SK-N-SH treated with all-trans-retinoic acid at 6 μM for 48 hours (cell line): ENCODE results near the gene BTN2A1.
"Not testable (repeated sequence)": the region's sequence is repeated elsewhere in the genome, so short reads cannot be mapped to it uniquely, and the experiment has no call there.

Source experiments
- ATAC-seq: fragments of 200-7000 bp; cut with Tn5 transposase; 3 replicates; pipeline ENCODE4 v1.9.1; 2020; ENCODE audit warnings: mild to moderate bottlenecking, moderate library complexity
- ARNTL ChIP-seq: fragments of 450-650 bp; formaldehyde crosslinking; IDR thresholded peaks from 2 replicates; pipeline ENCODE4 v1.5.0; 2020; ENCODE audit warnings: low read depth, mild to moderate bottlenecking, moderate library complexity, borderline replicate concordance
- BACH2 ChIP-seq: fragments of 250-450 bp; sonication (Bioruptor Pico); IDR thresholded peaks from 2 replicates; pipeline ENCODE4 v1.9.0; 2021; ENCODE audit warnings: mild to moderate bottlenecking, borderline replicate concordance
- CSDC2 ChIP-seq: fragments of 250-450 bp; sonication (Bioruptor Pico); IDR thresholded peaks from 2 replicates; pipeline ENCODE4 v1.5.0; 2020; ENCODE audit warnings: mild to moderate bottlenecking, moderate library complexity
- ESRRG ChIP-seq: fragments of 250-450 bp; sonication (Bioruptor Pico); IDR thresholded peaks from 2 replicates; pipeline ENCODE4 v1.6.1; 2021; ENCODE audit warnings: mild to moderate bottlenecking
- GLIS3 ChIP-seq: fragments of 250-450 bp; sonication (Bioruptor Pico); IDR thresholded peaks from 2 replicates; pipeline ENCODE4 v1.5.0; 2020; ENCODE audit warnings: mild to moderate bottlenecking, moderate library complexity
- ISL1 ChIP-seq: fragments of 250-450 bp; sonication (Bioruptor Pico); IDR thresholded peaks from 2 replicates; pipeline ENCODE4 v2.1.2; 2022; ENCODE audit warnings: mild to moderate bottlenecking, moderate library complexity
- OSR1 ChIP-seq: fragments of 250-450 bp; sonication (Bioruptor Pico); IDR thresholded peaks from 2 replicates; pipeline ENCODE4 v1.8.0; 2022; ENCODE audit warnings: moderate library complexity, mild to moderate bottlenecking, inconsistent platforms
- PATZ1 ChIP-seq: fragments of 250-450 bp; sonication (Bioruptor Pico); IDR thresholded peaks from 2 replicates; pipeline ENCODE4 v1.8.0; 2020; ENCODE audit warnings: mild to moderate bottlenecking, moderate library complexity, borderline replicate concordance
- RARB ChIP-seq: fragments of 250-450 bp; sonication (Bioruptor Pico); IDR thresholded peaks from 2 replicates; pipeline ENCODE4 v1.8.0; 2021; ENCODE audit warnings: mild to moderate bottlenecking, moderate library complexity
- TCF4 ChIP-seq: fragments of 250-450 bp; sonication (Bioruptor Pico); IDR thresholded peaks from 2 replicates; pipeline ENCODE4 v1.8.0; 2021; ENCODE audit warnings: mild to moderate bottlenecking, moderate library complexity, borderline replicate concordance
- TOX ChIP-seq: fragments of 250-450 bp; sonication (Bioruptor Pico); IDR thresholded peaks from 2 replicates; pipeline ENCODE4 v1.8.0; 2021; ENCODE audit warnings: mild to moderate bottlenecking, moderate library complexity, borderline replicate concordance
- TSHZ2 ChIP-seq: fragments of 250-450 bp; sonication (Bioruptor Pico); IDR thresholded peaks from 2 replicates; pipeline ENCODE4 v1.5.0; 2020; ENCODE audit warnings: mild to moderate bottlenecking, moderate library complexity
- ZC3H10 ChIP-seq: fragments of 250-450 bp; sonication (Bioruptor Pico); IDR thresholded peaks from 2 replicates; pipeline ENCODE4 v1.5.1; 2021; ENCODE audit warnings: mild to moderate bottlenecking, moderate library complexity
- ZFP3 ChIP-seq: fragments of 250-450 bp; sonication (Bioruptor Pico); IDR thresholded peaks from 2 replicates; pipeline ENCODE4 v1.5.0; 2020; ENCODE audit warnings: mild to moderate bottlenecking, moderate library complexity
- ZFP30 ChIP-seq: fragments of 450-650 bp; formaldehyde crosslinking; IDR thresholded peaks from 2 replicates; pipeline ENCODE4 v1.5.0; 2022; ENCODE audit warnings: mild to moderate bottlenecking, moderate library complexity
- ZNF565 ChIP-seq: fragments of 450-650 bp; formaldehyde crosslinking; conservative IDR thresholded peaks from 2 replicates; pipeline ENCODE4 v1.5.0; 2020; ENCODE audit warnings: low read depth, mild to moderate bottlenecking, moderate library complexity
- ZNF70 ChIP-seq: fragments of 450-650 bp; formaldehyde crosslinking; IDR thresholded peaks from 2 replicates; pipeline ENCODE4 v1.5.0; 2020; ENCODE audit warnings: mild to moderate bottlenecking, moderate library complexity
- TF ChIP-seq, protein P1 (sequence below): fragments of 250-450 bp; sonication (Bioruptor Pico); IDR thresholded peaks from 2 replicates; pipeline ENCODE4 v1.5.1; 2020; ENCODE audit warnings: low read depth, mild to moderate bottlenecking, moderate library complexity
- TF ChIP-seq, protein P2 (sequence below): fragments of 250-450 bp; sonication (Bioruptor Pico); IDR thresholded peaks from 2 replicates; pipeline ENCODE4 v1.5.1; 2021; ENCODE audit warnings: mild to moderate bottlenecking, moderate library complexity

The BTN2A1 gene

GRCh38 chr6:26416288-26416687 is 41.5 kb upstream of the BTN2A1 start (continued):
- TF ChIP-seq, protein P1, sequence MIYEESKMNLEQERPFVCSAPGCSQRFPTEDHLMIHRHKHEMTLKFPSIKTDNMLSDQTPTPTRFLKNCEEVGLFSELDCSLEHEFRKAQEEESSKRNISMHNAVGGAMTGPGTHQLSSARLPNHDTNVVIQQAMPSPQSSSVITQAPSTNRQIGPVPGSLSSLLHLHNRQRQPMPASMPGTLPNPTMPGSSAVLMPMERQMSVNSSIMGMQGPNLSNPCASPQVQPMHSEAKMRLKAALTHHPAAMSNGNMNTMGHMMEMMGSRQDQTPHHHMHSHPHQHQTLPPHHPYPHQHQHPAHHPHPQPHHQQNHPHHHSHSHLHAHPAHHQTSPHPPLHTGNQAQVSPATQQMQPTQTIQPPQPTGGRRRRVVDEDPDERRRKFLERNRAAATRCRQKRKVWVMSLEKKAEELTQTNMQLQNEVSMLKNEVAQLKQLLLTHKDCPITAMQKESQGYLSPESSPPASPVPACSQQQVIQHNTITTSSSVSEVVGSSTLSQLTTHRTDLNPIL (CRISPR knock-in tag), result no peak
- TF ChIP-seq ZFP3 (CRISPR knock-in tag) (no peak), GLIS3 (no peak)

- ATAC-seq, result not testable (repeated sequence)
Measured at GRCh38 chr6:26418077-26418476, 39.7 kb upstream of the BTN2A1 start.

DNA sequence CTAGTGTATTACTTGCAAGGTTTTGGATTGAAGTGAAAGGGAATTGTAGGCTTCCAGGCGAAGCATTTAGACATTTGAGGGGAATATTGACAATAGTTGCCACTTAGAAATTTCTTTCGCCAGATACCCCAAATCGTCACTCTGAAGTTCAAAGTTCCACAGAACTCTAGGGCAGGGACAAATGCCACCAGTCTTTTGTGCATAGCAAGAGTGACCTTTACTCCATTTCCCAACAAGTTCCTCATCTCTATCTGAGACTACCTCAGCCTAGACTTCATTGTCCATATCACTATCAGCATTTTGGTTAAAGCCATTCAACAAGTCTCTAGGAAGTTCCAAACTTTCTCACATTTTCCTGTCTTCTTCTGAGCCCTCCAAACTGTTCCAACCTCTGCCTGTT is 39.0 kb upstream of the BTN2A1 start:
- ATAC-seq, result not testable (repeated sequence)

DNA sequence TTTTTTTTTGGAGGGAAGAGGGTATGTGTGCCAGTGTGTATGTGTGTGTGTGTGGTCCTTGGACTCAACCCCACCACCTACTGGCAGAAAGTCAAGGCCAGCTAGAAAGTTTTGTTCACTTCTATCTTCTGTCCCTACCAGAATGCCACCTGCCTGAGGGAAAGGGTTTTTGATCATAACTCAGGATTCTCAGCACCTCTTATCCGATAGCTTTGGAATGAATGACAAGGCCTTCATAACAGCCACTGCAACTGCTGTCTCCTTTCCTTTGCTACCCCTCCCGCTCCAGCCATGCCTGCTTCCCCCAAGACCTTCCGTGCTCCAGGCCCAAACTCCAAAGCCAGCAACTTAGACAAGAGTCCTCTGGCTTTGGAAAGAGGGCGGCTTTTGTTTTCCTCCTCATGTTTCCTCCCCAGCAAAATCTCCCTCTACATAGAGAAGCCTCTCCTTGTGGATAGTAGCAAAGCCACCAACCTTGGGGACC is 37.0 kb upstream of the BTN2A1 start:
- no peak for TF ChIP-seq RARB (CRISPR knock-in tag)
- TF ChIP-seq ZC3H10 (CRISPR knock-in tag), result no peak
- TF ChIP-seq BACH2 (CRISPR knock-in tag), result no peak
- no peak for TF ChIP-seq ZNF565 (CRISPR knock-in tag)
- TF ChIP-seq TOX (CRISPR knock-in tag), result no peak
- TF ChIP-seq, protein P2, sequence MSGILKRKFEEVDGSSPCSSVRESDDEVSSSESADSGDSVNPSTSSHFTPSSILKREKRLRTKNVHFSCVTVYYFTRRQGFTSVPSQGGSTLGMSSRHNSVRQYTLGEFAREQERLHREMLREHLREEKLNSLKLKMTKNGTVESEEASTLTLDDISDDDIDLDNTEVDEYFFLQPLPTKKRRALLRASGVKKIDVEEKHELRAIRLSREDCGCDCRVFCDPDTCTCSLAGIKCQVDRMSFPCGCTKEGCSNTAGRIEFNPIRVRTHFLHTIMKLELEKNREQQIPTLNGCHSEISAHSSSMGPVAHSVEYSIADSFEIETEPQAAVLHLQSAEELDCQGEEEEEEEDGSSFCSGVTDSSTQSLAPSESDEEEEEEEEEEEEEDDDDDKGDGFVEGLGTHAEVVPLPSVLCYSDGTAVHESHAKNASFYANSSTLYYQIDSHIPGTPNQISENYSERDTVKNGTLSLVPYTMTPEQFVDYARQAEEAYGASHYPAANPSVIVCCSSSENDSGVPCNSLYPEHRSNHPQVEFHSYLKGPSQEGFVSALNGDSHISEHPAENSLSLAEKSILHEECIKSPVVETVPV, result no peak
- TF ChIP-seq GLIS3, result no peak
- no peak for TF ChIP-seq ISL1
- no peak for TF ChIP-seq PATZ1
- TF ChIP-seq ZNF70 (CRISPR knock-in tag), result no peak
- no peak for TF ChIP-seq TSHZ2 (CRISPR knock-in tag)
- TF ChIP-seq OSR1, result no peak
- peak; percentile 46 for ATAC-seq

DNA sequence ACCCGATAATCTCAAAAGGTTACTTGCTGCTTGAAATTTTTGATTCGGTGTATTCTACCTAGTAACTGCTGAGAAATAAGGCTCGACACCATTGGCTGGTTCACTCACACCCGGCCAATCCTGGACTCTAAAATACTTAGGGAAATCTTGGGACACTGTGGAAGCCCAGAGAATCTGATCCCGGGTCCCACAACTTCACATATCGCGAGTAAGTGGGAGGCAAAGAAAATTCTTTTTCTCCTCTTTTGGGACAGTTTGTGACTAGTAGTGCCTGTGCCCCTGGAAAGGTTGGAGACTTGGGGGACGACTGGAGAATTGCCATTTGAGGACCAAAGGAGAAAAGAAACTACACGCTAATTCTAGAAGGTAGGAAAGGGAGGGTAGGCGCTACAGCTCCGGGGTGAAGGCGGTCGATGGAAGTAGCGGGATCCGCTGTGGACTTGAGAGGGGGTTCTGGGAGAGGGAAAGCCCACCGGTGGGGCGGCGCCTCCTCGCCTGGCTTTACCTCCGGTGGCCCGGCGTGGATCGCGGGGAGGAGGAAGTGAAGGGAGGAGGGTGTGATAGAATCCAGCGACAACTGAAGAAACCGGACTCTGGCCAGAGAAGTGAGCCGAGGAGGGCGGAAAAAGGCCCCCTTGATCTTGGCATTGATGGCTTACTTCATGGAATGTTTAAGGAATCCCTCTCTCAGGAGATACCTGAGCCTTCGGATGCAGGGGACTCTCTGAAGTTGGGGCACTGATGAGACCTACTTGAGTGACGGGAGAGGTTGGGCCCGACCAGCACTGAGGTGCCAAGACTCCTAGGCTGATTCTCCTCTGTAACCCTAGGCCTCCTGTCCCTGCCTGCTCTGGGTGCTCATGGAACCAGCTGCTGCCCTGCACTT is 36.3 kb upstream of the BTN2A1 start:
- ATAC-seq, result peak; percentile 100
- TF ChIP-seq OSR1 (no peak), ESRRG (CRISPR knock-in tag) (no peak), ZFP30 (no peak), ARNTL (CRISPR knock-in tag) (no peak), ZNF70 (CRISPR knock-in tag) (no peak), TOX (CRISPR knock-in tag) (no peak), TCF4 (CRISPR knock-in tag) (no peak), BACH2 (CRISPR knock-in tag) (no peak), TSHZ2 (CRISPR knock-in tag) (no peak), ZFP3 (CRISPR knock-in tag) (no peak), CSDC2 (CRISPR knock-in tag) (no peak)
- TF ChIP-seq, protein P1 (CRISPR knock-in tag), result no peak
- TF ChIP-seq, protein P2, result no peak
